Measurements from ENCODE around the gene RILPL1.
"Not testable (repeated sequence)": the region's sequence is repeated elsewhere in the genome, so short reads cannot be mapped to it uniquely, and the experiment has no call there.

The RILPL1 gene

GRCh38 chr12:123457980-123458779 lies 75.3 kb downstream of the RILPL1 start, which contains the start of gene SNRNP35:
Gene SNRNP35, plus strand, starts transcription at chr12:123458139. Its CDS starts 7,402 bp downstream, at chr12:123465541.
- DNase-seq: peak; percentile 73 to 74

GRCh38 chr12:123453165-123453564 lies 80.4 kb downstream of the RILPL1 start:
- DNase-seq: no peak

- DNase-seq: not testable (repeated sequence)
Measured at GRCh38 chr12:123452276-123452550, 81.3 kb downstream of the RILPL1 start.

DNA sequence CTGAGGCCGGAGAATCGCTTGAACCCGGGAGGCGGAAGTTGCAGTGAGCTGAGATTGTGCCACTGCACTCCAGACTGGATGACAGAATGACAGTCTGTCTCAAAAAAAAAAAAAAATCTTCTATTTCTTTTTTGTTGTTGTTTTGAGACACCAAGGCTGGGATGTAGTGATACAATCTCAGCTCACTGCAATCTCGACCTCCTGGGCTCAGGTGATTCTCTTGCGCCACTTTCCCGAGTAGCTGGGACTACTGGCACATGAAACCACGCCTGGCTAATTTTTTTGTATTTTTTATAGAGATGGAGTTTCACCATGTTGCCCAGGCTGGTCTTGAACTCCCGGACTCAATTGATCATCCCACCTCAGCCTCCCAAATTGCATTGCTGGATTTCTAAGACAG lies 82.9 kb downstream of the RILPL1 start:
- DNase-seq: no peak

DNA sequence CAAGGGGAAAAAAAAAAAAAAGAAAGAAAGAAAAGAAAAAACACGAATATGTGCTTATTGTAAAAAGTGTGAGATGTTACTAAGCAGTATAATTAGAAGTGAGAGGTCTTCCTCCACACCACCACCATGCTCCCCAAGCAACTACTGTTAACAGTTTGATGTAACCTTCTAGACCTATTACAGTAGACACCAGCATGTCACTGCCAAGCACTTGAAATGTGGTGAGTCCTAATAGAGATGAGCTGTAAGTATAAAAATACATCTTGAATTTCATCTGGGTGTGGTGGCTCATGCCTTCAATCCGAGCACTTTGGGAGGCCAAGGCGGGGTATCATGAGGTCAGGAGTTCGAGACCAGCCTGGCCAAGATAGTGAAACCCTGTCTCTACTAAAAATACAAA lies 83.7 kb downstream of the RILPL1 start:
- DNase-seq: no peak

DNA sequence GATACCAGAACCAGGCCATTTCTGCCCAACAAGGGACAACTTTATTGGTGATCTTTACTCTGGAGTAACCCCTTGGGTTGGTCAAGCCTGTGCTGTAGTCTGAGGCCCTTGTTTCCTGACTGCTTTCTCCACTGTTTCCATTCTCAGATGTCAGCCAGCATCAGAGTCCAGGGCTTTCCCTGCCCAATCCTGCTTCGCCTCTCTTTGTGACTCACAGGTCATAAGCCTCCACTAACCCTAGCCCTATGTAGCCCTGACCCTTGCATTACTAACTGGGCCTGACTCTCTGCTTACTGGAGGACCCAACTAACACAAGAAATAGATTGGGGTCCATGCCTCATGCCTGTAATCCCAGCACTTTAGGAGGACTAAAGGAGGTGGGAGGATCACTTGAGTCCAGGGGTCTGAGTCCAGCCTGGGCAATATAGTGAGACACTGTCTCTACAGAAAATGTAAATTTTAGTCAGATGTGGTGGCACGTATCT lies 84.2 kb downstream of the RILPL1 start:
- DNase-seq: no peak

- DNase-seq: no peak
Measured at GRCh38 chr12:123446333-123446713, 87.2 kb downstream of the RILPL1 start.

- DNase-seq: no peak
Measured at GRCh38 chr12:123445388-123446332, 87.9 kb downstream of the RILPL1 start.

DNA sequence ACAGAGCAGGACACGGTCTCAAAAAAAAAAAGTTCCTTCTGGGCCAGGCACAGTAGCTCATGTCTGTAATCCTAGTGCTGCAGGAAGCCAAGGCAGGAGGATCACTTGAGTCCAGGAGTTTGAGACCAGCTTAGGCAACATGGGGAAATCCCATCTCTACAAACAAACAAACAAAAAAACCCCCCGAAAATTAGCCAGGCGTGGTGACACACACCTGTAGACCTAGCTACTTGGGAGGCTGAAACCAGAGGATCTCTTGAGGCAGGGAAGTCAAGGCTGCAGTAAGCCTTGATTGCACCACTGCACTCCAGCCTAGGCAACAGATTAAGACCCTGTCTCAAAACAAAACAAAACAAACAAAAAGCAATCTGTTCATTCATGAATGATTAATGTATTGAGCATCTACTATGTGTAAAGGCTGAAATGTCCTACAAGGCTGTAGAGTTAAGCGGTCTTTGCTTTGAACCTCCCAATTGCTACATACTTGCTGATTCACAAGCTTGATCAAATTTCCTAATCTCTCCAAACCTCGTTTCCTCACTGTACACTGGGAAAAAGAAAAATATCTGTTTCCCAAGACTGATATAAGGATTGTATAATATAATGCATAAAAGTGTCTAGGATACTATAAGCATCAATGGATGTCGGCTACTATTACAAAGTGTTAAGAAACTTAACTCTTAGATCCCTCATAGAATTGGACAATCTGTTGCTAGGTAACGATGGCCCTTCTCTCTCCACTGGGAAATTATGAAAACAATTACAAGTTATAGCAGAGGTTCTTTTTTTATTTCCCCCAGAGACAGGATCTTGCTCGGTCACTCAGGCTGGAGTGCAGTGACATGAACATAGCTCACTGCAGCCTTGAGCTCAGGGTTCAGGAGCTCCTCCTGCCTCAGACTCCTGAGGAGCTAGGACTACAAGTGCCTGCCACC lies 89.2 kb downstream of the RILPL1 start:
- peak; percentile 14 to 39 for DNase-seq

DNA sequence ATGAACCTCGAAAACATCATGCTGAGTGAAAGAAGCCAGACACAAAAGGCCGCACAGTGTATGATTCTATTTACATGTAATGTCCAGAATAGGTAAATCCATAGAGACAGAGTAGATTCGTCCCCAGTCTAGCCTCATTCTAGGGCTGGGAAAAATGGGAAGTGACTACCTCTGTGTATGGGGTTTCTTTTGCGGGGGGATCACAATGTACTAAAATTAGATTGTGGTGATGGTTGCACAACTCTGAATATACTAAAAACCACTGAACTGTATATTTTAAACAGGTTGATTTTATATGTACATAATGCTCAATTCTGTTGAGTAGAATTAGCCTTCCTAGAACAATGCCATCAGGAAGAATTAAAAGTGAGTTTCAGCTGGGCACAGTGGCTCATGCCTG lies 90.7 kb downstream of the RILPL1 start:
- peak; percentile 37 to 38 for DNase-seq

- no peak for DNase-seq
Measured at GRCh38 chr12:123441523-123442164, 91.9 kb downstream of the RILPL1 start.

DNA sequence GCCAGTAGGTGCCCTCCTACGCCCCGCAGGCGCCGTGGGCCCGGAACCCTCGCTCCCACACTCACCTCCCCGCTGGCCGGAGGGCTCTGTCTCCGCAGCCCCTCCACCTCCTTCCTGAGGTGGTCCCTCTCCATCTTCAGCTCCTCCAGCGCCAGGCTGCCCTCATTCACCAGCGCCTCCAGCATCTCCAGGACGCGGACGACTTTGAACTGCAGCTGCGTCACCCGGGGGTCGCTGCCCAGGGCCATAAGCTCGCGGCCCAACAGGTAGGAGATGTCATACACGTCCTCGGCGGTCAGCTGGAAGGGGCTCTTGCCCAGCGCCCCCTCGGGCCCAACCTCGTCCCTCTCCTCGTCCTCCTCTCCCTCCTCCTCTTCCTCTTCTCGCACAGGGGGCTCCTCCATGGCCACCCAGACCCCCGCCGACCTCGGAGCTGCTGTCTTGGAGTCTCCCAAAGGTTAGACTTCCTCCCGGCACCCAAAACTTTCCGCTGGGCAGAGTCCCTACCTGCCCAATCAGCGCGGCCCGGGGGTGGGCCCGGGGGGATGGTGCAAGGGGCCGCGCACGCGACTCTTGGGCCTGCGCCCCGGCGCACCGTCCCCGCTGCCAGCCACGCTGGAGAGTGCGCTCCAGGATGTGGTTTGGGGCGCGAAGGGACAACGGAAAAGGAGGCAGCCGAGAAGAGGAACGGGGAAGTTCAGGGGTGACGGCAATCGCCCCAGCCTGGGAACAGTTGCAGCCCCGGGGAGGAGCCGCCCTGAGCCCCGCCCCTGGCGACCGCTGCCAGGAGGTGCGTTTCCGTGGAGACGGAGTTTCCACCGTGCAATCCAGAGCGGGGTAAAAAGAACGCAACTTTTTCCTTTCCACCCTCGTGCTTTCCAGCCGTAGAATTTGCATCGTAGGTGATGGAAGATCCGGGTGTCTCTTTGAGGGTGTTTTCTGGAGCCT lies 97.2 kb downstream of the RILPL1 start, which contains the start of gene RILPL2:
Gene RILPL2, minus strand, starts transcription at position 668 of the 948 bp plus-strand sequence. Its CDS starts 264 bp downstream, at position 404.
- DNase-seq: peak; percentile 95 to 98

DNA sequence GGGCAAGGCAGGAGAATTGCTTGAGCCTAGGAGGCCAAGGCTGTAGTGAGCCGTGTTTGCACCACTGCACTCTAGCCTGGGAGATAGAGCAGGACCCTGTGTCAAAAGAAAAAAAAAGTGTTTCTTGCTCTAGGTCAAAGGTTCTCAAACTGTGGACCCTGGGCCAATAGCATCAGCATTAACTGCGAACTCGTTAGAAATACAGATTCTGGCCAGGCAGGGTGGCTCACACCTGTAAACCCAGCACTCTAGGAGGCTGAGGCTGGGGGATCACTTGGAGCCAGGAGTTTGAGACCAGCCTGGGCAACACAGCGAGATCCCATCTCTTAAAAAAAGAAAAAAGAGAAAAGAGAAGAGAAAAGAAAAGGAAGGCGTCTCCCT lies 97.9 kb downstream of the RILPL1 start:
- no peak for DNase-seq

DNA sequence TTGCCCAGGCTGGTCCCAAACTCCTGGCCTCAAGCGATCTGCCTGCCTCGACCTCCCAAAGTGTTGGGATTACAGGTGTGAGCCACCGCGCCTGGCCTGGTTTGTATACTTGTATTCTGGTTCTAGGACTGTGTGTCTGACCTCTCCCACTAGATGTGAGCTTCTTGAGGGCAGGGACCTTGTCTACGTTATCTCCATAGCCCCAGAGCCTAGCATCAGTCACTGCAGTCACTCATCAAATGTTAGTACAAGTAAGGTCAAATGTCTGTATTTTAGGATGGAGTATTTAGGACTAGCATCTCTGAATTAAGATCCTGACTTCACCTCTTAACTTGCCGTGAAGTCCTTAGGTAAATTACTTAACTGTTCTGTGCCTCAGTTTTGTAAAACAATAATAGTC lies 99.9 kb downstream of the RILPL1 start:
- DNase-seq: peak in 1 of 2 experiments; percentile 6

- peak; percentile 70 to 83 for DNase-seq
Measured at GRCh38 chr12:123431951-123432817, 101.3 kb downstream of the RILPL1 start.

GRCh38 chr12:123429101-123429500 lies 104.4 kb downstream of the RILPL1 start:
- not testable (repeated sequence) for DNase-seq

GRCh38 chr12:123428591-123428990 lies 104.9 kb downstream of the RILPL1 start:
- DNase-seq: no peak

GRCh38 chr12:123427036-123427769 lies 106.3 kb downstream of the RILPL1 start:
- DNase-seq: no peak

DNA sequence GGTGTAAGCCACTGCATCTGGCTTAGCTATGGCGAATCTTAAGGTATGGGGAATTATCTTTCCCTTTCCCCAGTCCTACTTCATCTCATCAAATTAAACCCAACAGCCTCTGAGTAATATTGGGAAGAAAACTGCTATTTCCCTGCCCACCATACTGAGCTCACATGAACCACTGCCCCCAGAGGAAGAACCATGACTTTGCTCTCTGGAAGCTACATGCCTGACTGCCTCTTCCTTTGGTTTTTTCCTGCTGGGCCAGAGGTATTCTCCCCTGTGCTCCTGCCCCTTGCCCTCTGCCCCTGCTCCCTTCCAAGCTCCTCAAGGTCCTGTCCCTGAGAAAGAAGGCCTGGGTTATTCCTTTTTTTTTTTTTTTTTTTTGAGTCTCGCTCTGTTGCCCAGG lies 112.2 kb downstream of the RILPL1 start:
- no peak for DNase-seq
